ENCODE data around the gene CAPG.

GRCh38 chr2:85400541-85401463, 9.4 kb downstream of the CAPG start:
- TF ChIP-seq CTCF (optimal IDR thresholded peaks at IDR 0.05 in 1 of 3, IDR thresholded peaks at IDR 0.05 in 1 of 3, conservative IDR thresholded peaks at IDR 0.05 in 1 of 3; ENCODE audit: extremely low read depth in 1 of 3, insufficient read depth in 2 of 3, low read length in 3 of 3) = no peak
- no peak for TF ChIP-seq EZH2 (IDR thresholded peaks at IDR 0.05; ENCODE audit: low read length)

Measured in keratinocyte (primary cell).